H1 (cell line): ENCODE measurements around the gene NEURL1. TPM values are rescaled to one million over a fixed set of nuclear protein-coding genes. Genes with fewer than 3 reads are reported as not detected.

Experiments
- CTCF ChIA-PET: fragments of 300-600 bp; sonication (Branson Sonifier 250); formaldehyde crosslinking; loops from one replicate; lab custom pipeline; 2021; ENCODE audit not compliant: partially characterized antibody; lab: Charles Lee
- POLR2A ChIA-PET: fragments of 300-600 bp; sonication (Branson Sonifier 250); formaldehyde crosslinking; loops from one replicate; lab custom pipeline; 2021; ENCODE audit warnings: inconsistent platforms; ENCODE audit not compliant: partially characterized antibody; lab: Charles Lee
- DNase-seq, 2 experiments: peaks; one replicate each; pipeline versions ENCODE4 v3.0.0 to v3.0.0-alpha.2; 2010 to 2022; ENCODE audit warnings: low spot score in 2 of 2, low read depth in 1 of 2, mixed read lengths in 1 of 2
- FAIRE-seq: peaks from 2 replicates; lab custom pipeline; 2011; peaks lifted over from hg19 to GRCh38; lab: Jason Lieb, UNC
- H2AFZ ChIP-seq: 2 replicates; pipeline ENCODE4 v1.8.1; 2012; ENCODE audit warnings: low read length, inconsistent platforms
- H2AK5ac ChIP-seq: 2 replicates; pipeline ENCODE4 v1.6.1; 2013; ENCODE audit warnings: low read depth, low read length
- H2BK120ac ChIP-seq: replicated peaks from 2 replicates; pipeline ENCODE3; 2013; ENCODE audit warnings: low read depth, low read length, inconsistent platforms
- H2BK12ac ChIP-seq: 2 replicates; pipeline ENCODE4 v1.6.1; 2013; ENCODE audit warnings: low read depth, low read length
- H2BK15ac ChIP-seq: 2 replicates; pipeline ENCODE4 v1.6.1; 2013; ENCODE audit warnings: low read length
- H2BK20ac ChIP-seq: 2 replicates; pipeline ENCODE4 v1.6.1; 2013; ENCODE audit warnings: low read length
- H2BK5ac ChIP-seq: 2 replicates; pipeline ENCODE4 v1.6.1; 2013; ENCODE audit warnings: low read depth, low read length
- H3K14ac ChIP-seq: 2 replicates; pipeline ENCODE4 v1.6.1; 2013; ENCODE audit warnings: inconsistent platforms; ENCODE audit not compliant: insufficient read length
- H3K18ac ChIP-seq: 2 replicates; pipeline ENCODE4 v1.6.1; 2013; ENCODE audit warnings: low read length; ENCODE audit errors: extremely low read depth
- H3K23ac ChIP-seq: 2 replicates; pipeline ENCODE4 v1.6.1; 2013; ENCODE audit warnings: inconsistent platforms; ENCODE audit not compliant: insufficient read length
- H3K23me2 ChIP-seq: 2 replicates; pipeline ENCODE4 v1.6.1; 2013; ENCODE audit warnings: low read depth, low read length
- H3K27ac ChIP-seq: 2 replicates; pipeline ENCODE4 v1.6.1; 2011; ENCODE audit warnings: low read depth, low read length, inconsistent platforms
- H3K27me3 ChIP-seq, 4 experiments: replicated peaks in 1 of 4; 1 replicate in 1 of 4; 2 replicates in 3 of 4; pipeline versions ENCODE4 v1.6.1 to v1.8.1; 2011 to 2013; ENCODE audit warnings: low read length in 3 of 4, mild to moderate bottlenecking in 3 of 4, inconsistent platforms in 2 of 4, mixed read lengths in 2 of 4, moderate library complexity in 1 of 4; ENCODE audit not compliant: control insufficient read depth in 3 of 4, insufficient read depth in 3 of 4; ENCODE audit errors: extremely low read depth in 1 of 4
- H3K36me3 ChIP-seq, 4 experiments: 2 replicates each; pipeline versions ENCODE4 v1.6.1 to v1.8.1; 2011 to 2013; ENCODE audit warnings: mild to moderate bottlenecking in 4 of 4, low read length in 3 of 4, moderate library complexity in 2 of 4, control low read depth in 1 of 4, inconsistent platforms in 1 of 4; ENCODE audit not compliant: insufficient read depth in 4 of 4, control insufficient read depth in 2 of 4
- H3K4ac ChIP-seq: replicated peaks from 2 replicates; pipeline ENCODE3; 2013; ENCODE audit warnings: low read length, low read depth, mixed read lengths, inconsistent platforms; ENCODE audit not compliant: insufficient read length
- H3K4me1 ChIP-seq, 4 experiments: replicated peaks in 1 of 4; 1 replicate in 1 of 4; 2 replicates in 3 of 4; pipeline versions ENCODE4 v1.6.1 to v1.8.1; 2011 to 2013; ENCODE audit warnings: low read length in 3 of 4, inconsistent platforms in 2 of 4, mixed read lengths in 1 of 4; ENCODE audit not compliant: insufficient read depth in 4 of 4, control insufficient read depth in 3 of 4
- H3K4me2 ChIP-seq, 2 experiments: 2 replicates each; pipeline versions ENCODE4 v1.6.1 to v1.8.1; 2011 to 2013; ENCODE audit warnings: low read depth in 2 of 2, low read length in 2 of 2, control low read depth in 1 of 2, inconsistent platforms in 1 of 2, mild to moderate bottlenecking in 1 of 2; ENCODE audit not compliant: insufficient read depth in 1 of 2
- H3K4me3 ChIP-seq, 4 experiments: fragments of 200-600, 300-600 bp in 1 of 4; sonication (generic), shearing (Covaris generic), sonication (Bioruptor Twin) in 1 of 4; 2 replicates each; pipeline versions ENCODE4 v1.5.1 to v1.8.1; 2011 to 2016; ENCODE audit warnings: low read length in 4 of 4, low read depth in 3 of 4, control low read depth in 2 of 4, inconsistent platforms in 2 of 4, mild to moderate bottlenecking in 2 of 4, mixed read lengths in 1 of 4, moderate library complexity in 1 of 4; ENCODE audit not compliant: insufficient read depth in 2 of 4; ENCODE audit errors: extremely low read depth in 1 of 4
- H3K56ac ChIP-seq: replicated peaks from 2 replicates; pipeline ENCODE3; 2013; ENCODE audit warnings: low read depth, mild to moderate bottlenecking, mixed read lengths, low read length, inconsistent platforms; ENCODE audit not compliant: insufficient read length
- H3K79me1 ChIP-seq: 2 replicates; pipeline ENCODE4 v1.6.1; 2013; ENCODE audit warnings: low read depth, low read length, control low read depth
- H3K79me2 ChIP-seq, 2 experiments: 2 replicates each; pipeline versions ENCODE4 v1.6.1 to v1.8.1; 2012 to 2013; ENCODE audit warnings: low read length in 2 of 2, mild to moderate bottlenecking in 2 of 2, inconsistent platforms in 1 of 2; ENCODE audit not compliant: insufficient read depth in 2 of 2, control insufficient read depth in 1 of 2
- H3K9ac ChIP-seq, 4 experiments: replicated peaks in 1 of 4; 1 replicate in 1 of 4; 2 replicates in 3 of 4; pipeline versions ENCODE4 v1.6.1 to v1.8.1; 2011 to 2013; ENCODE audit warnings: low read depth in 3 of 4, low read length in 3 of 4, control low read depth in 2 of 4, mild to moderate bottlenecking in 2 of 4, moderate library complexity in 2 of 4, inconsistent platforms in 1 of 4; ENCODE audit errors: extremely low read depth in 1 of 4
- H3K9me3 ChIP-seq, 2 experiments: 2 replicates each; pipeline versions ENCODE4 v1.6.1 to v1.8.1; 2012 to 2013; ENCODE audit warnings: mild to moderate bottlenecking in 2 of 2, moderate library complexity in 2 of 2, control low read depth in 1 of 2, inconsistent platforms in 1 of 2, low read depth in 1 of 2, low read length in 1 of 2, mixed read lengths in 1 of 2; ENCODE audit not compliant: insufficient read depth in 2 of 2
- H4K20me1 ChIP-seq, 2 experiments: replicated peaks in 1 of 2; 2 replicates each; pipeline versions ENCODE3 to v1.8.1; 2011 to 2013; ENCODE audit warnings: inconsistent platforms in 2 of 2, low read length in 2 of 2, mild to moderate bottlenecking in 1 of 2; ENCODE audit not compliant: insufficient read depth in 2 of 2, control insufficient read depth in 1 of 2
- H4K5ac ChIP-seq: 2 replicates; pipeline ENCODE4 v1.6.1; 2013; ENCODE audit warnings: low read length, low read depth, mixed read lengths, inconsistent platforms; ENCODE audit not compliant: insufficient read length
- H4K8ac ChIP-seq: 2 replicates; pipeline ENCODE4 v1.8.0; 2013; ENCODE audit warnings: mild to moderate bottlenecking, moderate library complexity, low read length, inconsistent platforms; ENCODE audit not compliant: insufficient read depth; ENCODE audit errors: extremely low read depth
- H4K91ac ChIP-seq: replicated peaks from 2 replicates; pipeline ENCODE3; 2013; ENCODE audit warnings: low read length, mixed read lengths, inconsistent platforms; ENCODE audit not compliant: insufficient read length
- BACH1 ChIP-seq: IDR thresholded peaks from 2 replicates; pipeline ENCODE4 v1.6.1; 2012; ENCODE audit warnings: low read length, improper control_type of control experiment
- CBX5 ChIP-seq: fragments of 300-800, 300-1000 bp; sonication (generic); IDR thresholded peaks from 2 replicates; pipeline ENCODE4 v1.7.1; 2016; ENCODE audit warnings: antibody characterized with exemption, low read length, low read depth
- CTBP2 ChIP-seq: IDR thresholded peaks from 2 replicates; pipeline ENCODE4 v1.7.0; 2011; ENCODE audit warnings: borderline replicate concordance, mild to moderate bottlenecking, moderate library complexity, mixed read lengths, low read length; ENCODE audit not compliant: insufficient read depth, insufficient read length
- JUN ChIP-seq: IDR thresholded peaks from 2 replicates; pipeline ENCODE4 v1.6.1; 2011; ENCODE audit warnings: low read depth, mild to moderate bottlenecking, improper control_type of control experiment, low read length
- RFX5 ChIP-seq: IDR thresholded peaks from 2 replicates; pipeline ENCODE4 v1.6.1; 2011; ENCODE audit warnings: low read depth, low read length, improper control_type of control experiment, borderline replicate concordance
- RNF2 ChIP-seq: fragments of 200-900, 300-1000 bp; sonication (generic); IDR thresholded peaks from 2 replicates; pipeline ENCODE4 v1.7.1; 2016; ENCODE audit warnings: borderline replicate concordance, low read depth, mild to moderate bottlenecking, antibody characterized with exemption, low read length; ENCODE audit not compliant: poor library complexity, severe bottlenecking; ENCODE audit errors: missing control alignments
- TAF1 ChIP-seq: IDR thresholded peaks from 2 replicates; pipeline ENCODE4 v1.6.1; 2011; ENCODE audit warnings: mild to moderate bottlenecking, low read depth, low read length
- WGBS, 2 experiments: shearing (Covaris generic) in 1 of 2; methylation state at CpG; one replicate each; pipeline versions ENCODE4 v1.1.6 to v1.1.7; 2013 to 2015; ENCODE audit warnings: low lambda C conversion rate in 2 of 2, mixed read lengths in 2 of 2, inconsistent platforms in 1 of 2, low coverage in 1 of 2, missing lambda C conversion rate in 1 of 2; ENCODE audit not compliant: insufficient replicate concordance in 2 of 2, insufficient coverage in 1 of 2, insufficient read length in 1 of 2; ENCODE audit errors: extremely low coverage in 1 of 2, missing lambda C conversion rate in 1 of 2; 5-methylcytosine and 5-hydroxymethylcytosine counted together
- polyA plus RNA-seq, 7 experiments: library from polyadenylated mRNA; depleted of rRNA in 3 of 7; stranded (reverse) in 5 of 7; unstranded in 2 of 7; fragments of >200 nt in 5 of 7; fragments of 200-250 nt in 2 of 7; gene quantifications; 1 replicate in 5 of 7; 2 replicates in 1 of 7; 4 replicates in 1 of 7; pipeline versions ENCODE4 v1.2.1 to v1.2.3, GENCODE V29; 2011 to 2013; ENCODE audit warnings: missing spikeins in 2 of 7, mixed read lengths in 2 of 7
- total RNA-seq: library from RNA; stranded (reverse); fragmentation: NEBNext Ultra II Directional; extraction: Animal tissue kit (Norgen Biotek cat#: 25700); gene quantifications from 2 replicates; pipeline ENCODE4 v1.2.1, GENCODE V29; 2021
- TF ChIP-seq, protein P1 (sequence below): IDR thresholded peaks from 2 replicates; pipeline ENCODE4 v1.6.1; 2012; ENCODE audit warnings: low read length, inconsistent platforms

Gene NEURL1
- total and polyA plus RNA-seq, 2 of the 8 experiments (the other 6 are each of a cell fraction or from before 2014, with no cell fraction given) = 0.54 to 0.58 TPM

DNA sequence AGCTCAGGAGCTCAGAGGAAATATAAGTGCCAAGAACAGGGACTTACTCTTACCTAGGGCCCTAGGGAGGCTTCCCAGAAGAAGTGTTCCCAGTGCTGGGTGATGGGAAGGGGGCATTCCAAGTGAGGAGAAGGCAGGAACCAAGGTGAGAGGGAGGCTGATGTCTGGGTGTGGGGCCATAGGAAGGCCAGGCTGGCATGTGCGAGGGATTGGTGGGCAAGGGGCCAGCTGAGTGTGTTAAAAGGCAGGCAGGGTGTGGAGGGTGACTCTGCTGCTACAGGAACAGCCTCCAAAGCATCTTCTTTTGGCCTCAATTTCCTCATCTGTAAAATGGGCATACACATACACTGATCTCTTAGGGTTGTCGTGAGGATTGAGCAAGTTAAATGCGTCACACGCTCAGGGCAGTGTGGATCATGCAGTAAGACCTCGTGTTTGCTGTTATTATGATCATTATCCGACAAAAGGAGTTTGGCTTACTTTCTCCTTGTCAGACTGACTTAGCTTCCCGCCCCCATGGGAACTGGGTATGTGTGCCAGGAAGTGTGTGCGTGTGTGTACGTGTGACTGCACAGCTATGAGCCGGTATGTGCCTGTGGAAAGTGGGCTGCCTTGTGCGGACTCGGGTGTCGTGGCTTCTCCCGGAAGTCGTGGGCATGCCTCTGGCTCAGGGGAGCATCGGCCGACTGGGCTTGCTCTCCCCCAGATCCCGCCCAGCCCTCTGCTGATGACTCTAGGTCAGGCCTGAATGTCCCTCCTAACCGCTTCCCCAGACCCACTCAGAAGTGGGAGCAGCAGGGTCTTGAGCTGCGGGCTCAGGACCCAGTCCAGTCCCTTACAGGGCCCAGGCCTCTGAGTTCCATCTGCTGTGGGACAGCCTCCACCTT is 59.6 kb downstream of the NEURL1 start:
- CTCF ChIA-PET = interaction anchor here (0.9 to 3.1 kb wide), 8 partner anchors 8 to 72 kb away, joined by 3 to 14 read pairs (median 4); no protein-coding TSS in a partner anchor
- FAIRE-seq (no peak), DNase-seq (no peak)
- H3K79me2 ChIP-seq = no peaks in the 10 kb centered on the region
- H2BK20ac ChIP-seq = no peak overlapping the region
- no peak overlapping the region for H4K8ac ChIP-seq
- POLR2A ChIA-PET = no interaction called here
- peaks cover 3% of the 10 kb centered on the region; the same call in 1 of the 2 replicates for H3K23me2 ChIP-seq
- H2BK12ac ChIP-seq = no peak overlapping the region
- no peaks in the 10 kb centered on the region for H4K20me1 ChIP-seq
- H3K23ac ChIP-seq = no peak overlapping the region
- no peaks in the 10 kb centered on the region for H3K9me3 ChIP-seq
- no peak overlapping the region for H3K14ac ChIP-seq
- no peak overlapping the region; the same call in 1 of the 2 replicates for H2BK15ac ChIP-seq
- H4K5ac ChIP-seq = no peak overlapping the region
- no peak overlapping the region for H2BK5ac ChIP-seq
- H2AK5ac ChIP-seq = no peak overlapping the region
- no peak overlapping the region for H3K9ac ChIP-seq
- H3K18ac ChIP-seq = no peak overlapping the region
- no peak overlapping the region for H3K4me2 ChIP-seq
- H2BK120ac ChIP-seq = no peak overlapping the region
- no peaks in the 10 kb centered on the region for H3K79me1 ChIP-seq
- H3K27me3 ChIP-seq = peaks cover 0 to 13% (median 10%) of the 10 kb centered on the region in 4 experiments; a peak in 5 of 7 replicates
- no peak overlapping the region for H3K56ac ChIP-seq
- H3K27ac ChIP-seq = no peak overlapping the region
- 87% methylated on average over 18 of the region's 20 CpGs; no CpG with 5 or more reads in 1 of the 2 experiments for WGBS, 2 experiments
- H3K36me3 ChIP-seq = no peaks in the 10 kb centered on the region
- H4K91ac ChIP-seq = no peak overlapping the region
- H2AFZ ChIP-seq = no peak overlapping the region
- H3K4me1 ChIP-seq = peaks cover 0 to 6% (median 0%) of the 10 kb centered on the region in 4 experiments; a peak in 3 of 7 replicates
- H3K4ac ChIP-seq = no peak overlapping the region
- no peak overlapping the region for H3K4me3 ChIP-seq
- no peak for TF ChIP-seq RNF2
- no peak for TF ChIP-seq CBX5
- TF ChIP-seq, protein P1, sequence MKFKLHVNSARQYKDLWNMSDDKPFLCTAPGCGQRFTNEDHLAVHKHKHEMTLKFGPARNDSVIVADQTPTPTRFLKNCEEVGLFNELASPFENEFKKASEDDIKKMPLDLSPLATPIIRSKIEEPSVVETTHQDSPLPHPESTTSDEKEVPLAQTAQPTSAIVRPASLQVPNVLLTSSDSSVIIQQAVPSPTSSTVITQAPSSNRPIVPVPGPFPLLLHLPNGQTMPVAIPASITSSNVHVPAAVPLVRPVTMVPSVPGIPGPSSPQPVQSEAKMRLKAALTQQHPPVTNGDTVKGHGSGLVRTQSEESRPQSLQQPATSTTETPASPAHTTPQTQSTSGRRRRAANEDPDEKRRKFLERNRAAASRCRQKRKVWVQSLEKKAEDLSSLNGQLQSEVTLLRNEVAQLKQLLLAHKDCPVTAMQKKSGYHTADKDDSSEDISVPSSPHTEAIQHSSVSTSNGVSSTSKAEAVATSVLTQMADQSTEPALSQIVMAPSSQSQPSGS = no peak
- no peak for TF ChIP-seq TAF1
- no peak for TF ChIP-seq BACH1
- no peak for TF ChIP-seq JUN
- no peak for TF ChIP-seq RFX5
- TF ChIP-seq CTBP2 = no peak
